ENCODE results near the gene DUXB.

Gene DUXB

DNA sequence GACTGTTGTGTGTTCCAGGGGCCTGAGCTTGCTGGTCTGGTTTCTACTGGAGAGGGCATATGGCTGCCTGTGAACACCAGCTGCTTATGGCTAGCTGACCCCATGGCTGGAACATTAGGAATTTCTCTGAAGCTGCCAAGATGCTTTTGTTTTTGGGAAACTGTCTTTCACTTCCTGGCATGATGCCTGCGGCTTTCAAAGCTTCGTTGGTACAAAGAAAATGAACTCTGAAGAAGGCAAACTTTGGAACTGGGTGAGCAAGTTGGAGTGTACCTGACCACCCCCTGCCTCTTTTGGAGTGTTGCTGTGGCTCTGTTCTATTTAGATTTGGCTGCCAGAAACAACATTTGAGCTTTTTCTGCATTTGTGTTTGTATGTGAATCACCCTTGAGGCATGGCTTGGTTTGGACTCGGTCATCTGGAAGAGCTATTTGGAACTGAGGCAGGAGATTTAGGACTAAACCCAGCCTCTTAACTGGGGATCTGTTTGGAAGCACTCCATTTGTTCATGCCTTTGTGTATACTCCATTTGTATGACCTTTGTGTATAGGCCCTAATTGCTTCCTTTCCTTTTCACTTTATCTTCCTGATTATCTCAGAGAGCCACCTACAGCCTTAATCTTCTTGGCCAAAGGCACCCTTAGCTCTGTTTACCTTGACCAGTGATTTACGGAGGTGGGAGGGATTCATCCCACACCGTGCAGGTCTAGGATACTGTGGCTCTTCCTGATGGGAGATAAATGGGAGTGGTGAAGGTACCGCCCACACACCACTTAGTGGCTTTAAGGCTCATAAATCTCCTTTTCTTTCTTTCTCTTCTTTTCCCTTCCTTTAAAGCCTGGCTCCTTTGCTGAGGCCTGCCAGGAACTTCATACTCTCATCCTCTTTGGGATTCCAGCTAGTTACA is 32.3 kb upstream of the DUXB start:
- no peak for DNase-seq (ENCODE audit: low spot score)
- peak overlapping the region; percentile 72 to 87 for H3K27ac ChIP-seq
- peak overlapping the region; percentile 35 for H3K4me3 ChIP-seq
- TF ChIP-seq CTCF (IDR thresholded peaks at IDR 0.05) = no peak

DNA sequence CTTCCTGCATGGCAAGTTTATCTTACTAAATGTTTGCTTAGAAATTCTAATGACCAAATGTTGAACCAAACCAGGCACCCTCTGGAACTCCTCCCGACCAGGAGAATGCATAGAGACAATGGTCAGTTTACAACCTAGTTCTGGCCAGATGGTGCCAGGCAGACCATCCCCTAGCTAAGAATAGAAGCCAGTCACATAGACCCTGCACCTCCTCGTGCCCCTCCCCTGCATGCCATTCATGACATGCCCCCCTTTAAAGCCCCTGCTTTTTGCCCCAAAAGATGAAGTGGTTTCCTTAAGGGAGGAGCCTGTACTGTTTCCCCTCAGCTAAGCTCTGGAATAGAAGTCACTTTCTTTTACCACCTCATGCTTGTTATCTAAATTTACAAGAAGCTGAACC is 31.6 kb upstream of the DUXB start:
- Histone ChIP-seq H3K27ac (peak overlapping the region; percentile 72 to 87), H3K4me3 (no peak overlapping the region)
- DNase-seq (ENCODE audit: low spot score) = no peak
- no peak for TF ChIP-seq CTCF (IDR thresholded peaks at IDR 0.05)

DNA sequence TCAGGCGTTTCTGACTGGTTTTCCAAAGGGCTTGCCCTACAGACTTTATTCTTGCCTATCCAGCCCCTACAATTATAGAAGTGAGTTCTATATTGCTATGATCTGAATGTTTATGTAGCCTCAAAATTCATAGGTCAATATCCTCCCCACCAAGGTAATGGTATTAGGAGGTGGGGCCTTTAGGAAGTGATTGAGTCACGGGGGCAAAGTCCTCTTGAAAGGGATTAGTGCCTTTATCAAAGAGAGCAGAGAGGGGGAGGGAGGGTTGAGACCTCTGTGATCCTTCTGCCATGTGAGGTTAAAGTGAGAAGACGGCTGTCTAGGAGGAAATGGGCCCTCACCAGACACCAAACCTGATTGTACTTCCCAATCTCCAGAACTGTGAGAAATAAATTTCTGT is 26.0 kb upstream of the DUXB start:
- no peak overlapping the region for H3K4me3 ChIP-seq
- no peak for DNase-seq (ENCODE audit: low spot score)
- TF ChIP-seq CTCF (IDR thresholded peaks at IDR 0.05) = no peak
- H3K27ac ChIP-seq = no peak overlapping the region

DNA sequence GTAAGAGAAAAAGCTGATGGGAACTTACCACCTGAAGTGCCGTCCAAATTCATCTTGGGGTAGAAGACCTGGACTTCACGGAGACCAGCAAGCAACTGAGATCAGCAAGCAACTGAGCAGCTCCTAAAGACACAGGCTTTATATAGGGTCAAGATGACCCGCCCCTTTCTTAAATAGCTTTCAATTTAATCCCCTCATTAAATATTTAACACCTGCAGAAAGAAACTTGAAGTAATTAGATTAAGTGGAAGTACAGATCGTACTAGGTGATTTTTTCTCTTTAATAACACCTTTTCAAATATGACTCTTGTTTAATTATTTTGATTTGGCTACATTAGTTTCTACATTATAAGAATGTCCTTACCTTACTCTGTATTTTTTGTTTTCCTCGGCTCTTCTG is 25.1 kb upstream of the DUXB start, which contains the start of gene CPHXL:
CPHXL (minus strand) TSS at position 101 of the 400 bp plus-strand sequence; CDS start at position 53, 48 bp downstream.
- TF ChIP-seq CTCF (IDR thresholded peaks at IDR 0.05) = no peak
- Histone ChIP-seq H3K27ac (no peak within 1 kb of the TSS), H3K4me3 (no peak within 1 kb of the TSS)
- DNase-seq (ENCODE audit: low spot score) = no peak

GRCh38 chr16:75718452-75718851 is 17.2 kb upstream of the DUXB start:
- TF ChIP-seq CTCF (IDR thresholded peaks at IDR 0.05) = no peak
- no peak overlapping the region for H3K4me3 ChIP-seq
- H3K27ac ChIP-seq = no peak overlapping the region
- DNase-seq (ENCODE audit: low spot score) = no peak

GRCh38 chr16:75714661-75715060 is 13.4 kb upstream of the DUXB start:
- DNase-seq (ENCODE audit: low spot score) = no peak
- no peak for TF ChIP-seq CTCF (IDR thresholded peaks at IDR 0.05)
- Histone ChIP-seq H3K4me3 (no peak overlapping the region), H3K27ac (no peak overlapping the region)

DNA sequence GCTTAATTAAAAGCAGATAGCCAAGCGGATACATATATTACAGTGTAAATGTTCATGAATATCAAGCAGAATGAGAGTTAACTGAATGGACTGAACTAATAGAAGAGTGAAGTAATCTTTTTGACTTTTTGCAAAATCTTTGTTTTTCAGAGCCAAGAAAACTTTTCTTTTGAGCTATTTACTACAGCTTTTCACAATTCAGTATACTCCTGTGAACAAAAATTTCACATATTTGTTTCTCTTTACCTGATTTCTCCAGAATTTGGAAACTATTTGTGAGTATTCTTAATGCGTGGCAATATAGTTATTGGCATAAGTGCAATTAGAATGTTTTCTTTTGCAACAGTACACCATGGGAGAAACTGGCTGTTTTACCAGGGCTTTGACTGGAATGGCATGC is 9.1 kb upstream of the DUXB start:
- no peak for TF ChIP-seq CTCF (IDR thresholded peaks at IDR 0.05)
- H3K27ac ChIP-seq = no peak overlapping the region
- no peak overlapping the region for H3K4me3 ChIP-seq
- no peak for DNase-seq (ENCODE audit: low spot score)
